Neural cell (in vitro differentiated cells): Measurements from ENCODE around the gene SLC10A3.

Experiments used
- EZH2 ChIP-seq: fragments of 200-600, 300-800 bp; shearing (Covaris generic), sonication (generic); IDR thresholded peaks from 2 replicates; pipeline ENCODE4 v1.6.1; 2014; ENCODE audit warnings: antibody characterized with exemption, low read length, borderline replicate concordance, mild to moderate bottlenecking; ENCODE audit not compliant: insufficient read depth, poor library complexity, severe bottlenecking
- POLR2AphosphoS5 ChIP-seq: IDR thresholded peaks from 2 replicates; pipeline ENCODE4 v1.6.1; 2012
- TF ChIP-seq, protein P1 (sequence below): fragments of 450-650 bp; IDR thresholded peaks from 2 replicates; pipeline ENCODE4 v1.5.1; 2014; ENCODE audit warnings: antibody characterized with exemption, mild to moderate bottlenecking, moderate library complexity; ENCODE audit not compliant: poor library complexity, severe bottlenecking

DNA sequence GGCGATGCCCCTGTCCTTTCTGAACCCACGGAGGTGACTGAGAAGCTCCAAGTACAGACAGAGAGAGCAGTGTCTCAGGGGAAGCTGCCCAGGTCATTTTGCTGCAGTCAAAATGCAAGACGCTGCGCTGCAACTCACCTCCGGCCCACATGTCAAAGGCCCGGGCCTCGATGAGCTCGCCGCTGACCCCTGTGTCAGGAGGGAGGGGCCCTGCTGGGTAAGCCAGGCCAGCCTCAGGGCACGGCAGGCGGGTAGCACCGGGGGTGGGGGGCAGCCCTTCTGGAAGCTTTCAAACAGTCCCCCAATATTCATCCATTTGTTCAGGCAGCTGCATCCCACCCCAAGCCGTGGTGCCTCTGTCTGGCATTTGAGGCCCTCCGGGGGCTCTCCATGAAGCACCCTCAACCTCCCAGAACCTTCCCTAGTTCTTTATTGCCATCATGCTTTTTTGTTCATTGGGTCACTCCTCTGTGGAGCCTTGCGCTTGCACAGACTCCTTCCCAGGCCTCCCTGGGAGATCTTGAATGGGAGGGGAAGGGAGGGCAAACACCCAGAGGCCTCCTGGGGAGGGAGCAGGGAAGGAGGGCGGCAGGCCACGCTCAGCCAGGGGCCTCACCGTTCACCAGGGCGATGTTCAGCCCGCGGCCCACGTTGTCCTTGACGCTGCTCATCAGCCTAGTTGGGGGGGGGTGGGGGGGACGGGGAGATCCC lies 17.4 kb upstream of the SLC10A3 start:
- TF ChIP-seq, protein P1, sequence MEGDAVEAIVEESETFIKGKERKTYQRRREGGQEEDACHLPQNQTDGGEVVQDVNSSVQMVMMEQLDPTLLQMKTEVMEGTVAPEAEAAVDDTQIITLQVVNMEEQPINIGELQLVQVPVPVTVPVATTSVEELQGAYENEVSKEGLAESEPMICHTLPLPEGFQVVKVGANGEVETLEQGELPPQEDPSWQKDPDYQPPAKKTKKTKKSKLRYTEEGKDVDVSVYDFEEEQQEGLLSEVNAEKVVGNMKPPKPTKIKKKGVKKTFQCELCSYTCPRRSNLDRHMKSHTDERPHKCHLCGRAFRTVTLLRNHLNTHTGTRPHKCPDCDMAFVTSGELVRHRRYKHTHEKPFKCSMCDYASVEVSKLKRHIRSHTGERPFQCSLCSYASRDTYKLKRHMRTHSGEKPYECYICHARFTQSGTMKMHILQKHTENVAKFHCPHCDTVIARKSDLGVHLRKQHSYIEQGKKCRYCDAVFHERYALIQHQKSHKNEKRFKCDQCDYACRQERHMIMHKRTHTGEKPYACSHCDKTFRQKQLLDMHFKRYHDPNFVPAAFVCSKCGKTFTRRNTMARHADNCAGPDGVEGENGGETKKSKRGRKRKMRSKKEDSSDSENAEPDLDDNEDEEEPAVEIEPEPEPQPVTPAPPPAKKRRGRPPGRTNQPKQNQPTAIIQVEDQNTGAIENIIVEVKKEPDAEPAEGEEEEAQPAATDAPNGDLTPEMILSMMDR, result no peak
- no peak for TF ChIP-seq POLR2AphosphoS5
- TF ChIP-seq EZH2, result no peak
